ENCODE data around the gene CASTOR1.

CASTOR1 gene

GRCh38 chr22:30320021-30320556 is 30.8 kb upstream of the CASTOR1 start:
- no peak for DNase-seq (ENCODE audit: low spot score)
- no peak for FAIRE-seq

DNA sequence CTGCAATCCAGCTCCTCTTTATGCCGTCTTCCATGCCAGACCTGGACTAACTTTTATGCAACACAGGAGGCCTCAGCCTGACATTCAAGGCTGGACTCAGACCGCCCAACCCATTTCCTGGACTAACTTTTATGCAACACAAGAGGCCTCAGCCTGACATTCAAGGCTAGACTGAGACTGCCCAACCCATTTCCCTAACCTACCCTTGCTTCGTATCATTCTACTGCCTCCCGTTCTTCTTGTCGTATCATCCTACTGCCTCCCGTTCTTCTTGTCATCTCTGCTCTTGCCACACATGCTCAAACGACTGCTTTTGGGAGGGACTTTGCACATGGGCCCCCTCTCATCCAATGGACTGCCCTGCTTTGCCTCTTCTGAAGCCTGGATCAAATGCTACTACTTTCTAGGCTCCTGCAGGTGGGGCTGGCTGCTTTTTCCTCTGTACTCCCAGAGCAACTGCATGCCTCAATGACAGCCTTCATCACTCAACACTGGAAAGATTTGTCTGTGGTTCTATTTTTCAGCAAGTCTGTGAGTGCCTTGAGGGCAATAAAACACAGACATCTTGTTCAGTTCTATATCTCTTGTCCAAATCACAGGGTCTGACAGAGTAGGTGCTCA is 29.6 kb upstream of the CASTOR1 start:
- DNase-seq (ENCODE audit: low spot score) (no peak), FAIRE-seq (no peak)

DNA sequence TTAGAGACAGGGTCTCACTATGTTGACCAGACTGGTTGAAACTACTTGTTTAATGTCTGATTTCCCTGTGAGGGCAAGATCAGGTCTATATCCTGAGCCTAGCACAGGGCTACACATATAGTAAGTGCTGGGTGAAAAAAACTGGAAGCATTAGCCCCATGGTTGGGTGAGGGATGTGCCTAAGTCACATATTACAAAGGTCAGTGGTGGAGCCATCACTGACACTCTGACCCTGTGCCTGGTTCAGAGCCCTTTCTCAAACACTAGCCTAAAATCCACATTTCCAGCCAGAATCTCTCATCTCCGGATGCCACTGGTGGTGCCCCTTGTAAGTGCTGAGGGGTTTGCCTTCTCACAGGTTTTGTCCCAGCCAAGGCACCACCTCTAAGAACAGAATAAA is 28.5 kb upstream of the CASTOR1 start:
- DNase-seq (ENCODE audit: low spot score) (no peak), FAIRE-seq (no peak)

DNA sequence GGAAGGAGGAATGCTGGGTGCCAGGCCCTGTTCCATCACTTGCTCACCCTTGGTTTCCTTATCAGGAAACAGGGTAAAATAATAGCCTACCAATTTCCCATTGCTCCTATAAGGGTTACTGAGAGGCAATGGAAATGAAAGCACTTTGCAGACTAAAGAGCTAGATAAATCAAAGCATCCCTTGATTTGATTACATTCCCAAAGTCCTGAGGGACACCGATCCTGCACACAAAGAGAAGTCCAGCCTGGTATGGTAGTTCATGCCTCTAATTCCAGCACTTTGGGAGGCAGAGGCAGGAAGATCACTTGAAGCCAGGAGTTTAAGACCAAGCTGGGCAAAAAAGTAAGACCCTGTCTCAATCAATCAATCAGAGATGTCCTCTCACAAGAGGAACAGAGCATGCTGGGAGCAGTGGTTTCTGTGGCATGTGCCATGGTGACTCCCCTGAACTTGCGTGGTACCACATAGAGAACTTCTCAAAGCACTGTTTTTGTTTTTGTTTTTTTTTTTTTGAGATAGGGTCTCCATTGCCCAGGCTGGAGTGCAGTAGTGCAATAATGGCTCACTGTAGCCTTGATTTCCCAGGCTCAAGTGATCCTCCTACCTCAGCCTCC is 26.8 kb upstream of the CASTOR1 start:
- FAIRE-seq = no peak
- DNase-seq (ENCODE audit: low spot score) = no peak

DNA sequence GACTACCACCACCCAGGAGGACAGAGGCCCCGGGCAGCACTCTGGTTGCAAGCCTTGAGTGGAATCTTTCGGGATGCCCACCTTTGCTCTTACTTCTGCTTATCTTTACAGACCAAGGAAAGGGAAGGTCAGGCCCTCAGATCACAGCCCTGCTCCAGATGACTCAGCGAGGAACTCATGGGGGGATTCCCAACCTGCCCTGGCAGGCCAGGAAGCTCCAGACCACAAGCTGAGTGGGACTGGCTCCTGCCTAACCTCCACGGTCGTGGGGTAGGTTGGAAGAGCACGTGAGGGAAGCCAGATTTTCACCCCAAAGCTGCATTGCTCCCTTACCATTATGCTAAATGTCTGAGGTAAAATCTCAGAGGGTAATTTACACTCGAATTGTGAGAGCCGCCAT is 25.6 kb upstream of the CASTOR1 start:
- DNase-seq (ENCODE audit: low spot score) = no peak
- FAIRE-seq = no peak

GRCh38 chr22:30313527-30314363 is 24.4 kb upstream of the CASTOR1 start:
- DNase-seq (ENCODE audit: low spot score) (no peak), FAIRE-seq (no peak)

GRCh38 chr22:30312053-30312452 is 22.7 kb upstream of the CASTOR1 start:
- no peak for FAIRE-seq
- DNase-seq (ENCODE audit: low spot score) = no peak

- DNase-seq (ENCODE audit: low spot score) (no peak), FAIRE-seq (no peak)
Measured at GRCh38 chr22:30310881-30311771, 21.8 kb upstream of the CASTOR1 start.

DNA sequence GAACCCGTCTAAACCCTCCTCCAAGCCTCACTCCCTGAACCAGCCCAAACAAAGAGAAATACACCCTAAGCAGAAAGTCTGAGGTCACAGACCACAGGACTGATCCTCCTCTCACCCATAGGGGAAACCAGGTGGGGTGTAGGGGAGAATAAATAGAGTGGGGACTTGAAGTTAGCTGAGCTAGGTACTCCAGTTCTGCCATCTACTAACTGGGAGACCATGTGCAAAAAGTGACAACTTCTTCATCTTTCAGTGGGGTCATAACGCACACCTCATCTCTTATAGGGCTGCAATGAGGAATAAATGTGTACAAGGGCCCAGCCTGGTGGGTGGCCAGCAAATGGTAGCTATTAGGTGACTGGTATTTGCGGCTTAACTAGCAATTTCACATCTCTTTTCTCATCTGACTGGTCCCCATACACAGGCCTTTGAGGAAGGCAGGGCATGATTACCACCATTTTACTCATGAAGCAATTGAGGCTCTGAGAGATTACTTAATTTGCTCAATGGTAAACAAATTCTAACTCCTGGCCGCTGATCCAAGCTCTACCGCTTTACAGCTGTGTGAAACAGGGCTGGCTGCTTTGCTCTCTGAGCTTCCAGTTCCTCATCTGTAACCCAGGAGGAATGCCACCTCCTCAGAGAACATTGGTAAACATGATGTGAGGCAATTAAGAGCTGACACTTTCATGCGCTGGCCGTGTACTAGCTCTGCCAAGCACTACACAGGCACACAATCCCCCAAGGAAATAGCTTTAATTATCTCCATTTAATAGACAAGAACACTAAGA is 20.8 kb upstream of the CASTOR1 start:
- peak; percentile 40 for FAIRE-seq
- no peak for DNase-seq (ENCODE audit: low spot score)

GRCh38 chr22:30308518-30309230 is 19.4 kb upstream of the CASTOR1 start:
- FAIRE-seq (no peak), DNase-seq (ENCODE audit: low spot score) (no peak)

GRCh38 chr22:30308093-30308492 is 18.8 kb upstream of the CASTOR1 start:
- DNase-seq (ENCODE audit: low spot score) (no peak), FAIRE-seq (no peak)

DNA sequence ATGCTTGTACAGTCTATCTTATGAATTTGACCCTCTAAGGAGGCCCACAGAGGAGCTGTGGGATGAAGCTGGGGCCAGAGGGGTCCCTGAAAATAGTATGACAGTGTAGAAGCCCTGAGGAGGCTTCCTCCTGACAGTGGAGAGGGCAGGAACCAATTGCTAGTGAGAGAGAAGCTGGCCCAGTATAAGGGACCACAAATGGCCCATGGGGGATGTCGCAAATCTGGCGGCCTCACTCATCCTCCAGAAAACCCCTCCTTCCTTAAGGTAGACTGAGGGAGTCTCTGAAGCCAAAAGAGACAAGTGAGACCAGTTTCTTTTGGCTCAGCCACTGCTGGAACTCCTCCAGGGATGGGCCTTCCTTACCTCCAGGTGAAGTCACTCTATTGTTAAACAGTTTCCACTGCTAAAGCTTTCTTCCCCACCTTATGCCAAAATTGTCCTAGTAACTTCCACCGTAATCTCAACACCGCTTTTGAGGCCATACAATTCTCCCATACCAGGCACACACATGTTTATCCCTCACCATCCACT is 17.8 kb upstream of the CASTOR1 start:
- FAIRE-seq = no peak
- DNase-seq (ENCODE audit: low spot score) = no peak

DNA sequence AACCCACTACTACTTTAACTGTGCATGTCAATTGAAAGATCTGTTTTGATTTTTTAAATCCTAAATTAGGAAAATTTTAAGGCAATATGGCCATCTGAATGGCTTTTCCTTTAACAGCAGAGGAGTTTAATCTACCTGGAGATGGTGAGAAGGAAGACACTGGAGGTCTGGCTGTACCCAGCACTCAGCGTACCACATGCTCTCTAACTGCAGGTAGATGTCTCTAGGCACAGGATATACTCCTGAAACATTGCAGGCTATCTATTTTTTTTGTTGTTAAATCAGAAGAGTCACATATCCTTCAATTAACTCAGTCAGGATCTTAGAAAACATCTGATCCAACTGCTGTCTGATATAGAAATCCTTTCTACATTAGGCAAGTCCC is 17.3 kb upstream of the CASTOR1 start:
- FAIRE-seq (no peak), DNase-seq (ENCODE audit: low spot score) (no peak)

- DNase-seq (ENCODE audit: low spot score) = no peak
- FAIRE-seq = no peak
Measured at GRCh38 chr22:30305906-30306626, 16.8 kb upstream of the CASTOR1 start.

DNA sequence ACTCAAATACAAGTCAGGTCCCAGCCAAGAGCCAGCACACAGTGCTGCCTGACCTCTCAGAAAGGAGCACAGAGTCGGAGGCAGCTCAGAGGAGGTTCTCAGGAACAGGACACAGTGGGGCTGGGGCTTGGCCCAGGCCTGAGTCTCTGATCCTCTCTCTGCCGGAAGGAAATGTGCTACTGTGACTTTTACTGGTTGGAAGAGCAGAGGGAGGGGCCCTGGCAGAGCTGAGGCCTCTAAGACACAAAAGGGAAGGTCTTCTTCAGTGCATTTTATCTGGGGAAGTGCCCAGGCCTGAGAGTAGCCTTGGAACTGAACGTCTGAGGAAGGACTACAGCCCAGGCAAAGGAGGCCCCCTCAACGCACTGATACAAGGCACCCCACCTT is 16.2 kb upstream of the CASTOR1 start:
- FAIRE-seq (no peak), DNase-seq (ENCODE audit: low spot score) (no peak)

GRCh38 chr22:30304495-30305244 is 15.4 kb upstream of the CASTOR1 start:
- DNase-seq (ENCODE audit: low spot score) = no peak
- no peak for FAIRE-seq

- FAIRE-seq (peak; percentile 71), DNase-seq (ENCODE audit: low spot score) (no peak)
Measured at GRCh38 chr22:30302810-30303138, 13.5 kb upstream of the CASTOR1 start.
